Naive thymus-derived CD4-positive, alpha-beta T cell (primary cell): ENCODE results near the gene CDK6. TPM values are rescaled to one million over a fixed set of nuclear protein-coding genes. Genes with fewer than 3 reads are reported as not detected.
"Not testable (repeated sequence)": the region's sequence is repeated elsewhere in the genome, so short reads cannot be mapped to it uniquely, and the experiment has no call there.

Experiments used
- ATAC-seq: fragments of 150-1000 bp; cut with Tn5 transposase; 2 replicates; pipeline ENCODE4 v1.10.0; 2021; ENCODE audit warnings: mild to moderate bottlenecking, moderate library complexity
- CTCF ChIA-PET: fragments of 350-600 bp; sonication (Branson Sonifier 250); formaldehyde crosslinking; loops from one replicate; lab custom pipeline; 2021; ENCODE audit warnings: antibody characterized with exemption; lab: Charles Lee
- POLR2A ChIA-PET: fragments of 350-600 bp; sonication (Branson Sonifier 250); formaldehyde crosslinking; loops from one replicate; lab custom pipeline; 2021; ENCODE audit warnings: antibody characterized with exemption, inconsistent platforms; lab: Charles Lee
- DNase-seq, 9 donors: peaks; one replicate each; pipeline versions ENCODE4 v3.0.0 to v3.0.0-alpha.2; 2020 to 2022; ENCODE audit warnings: mixed read lengths in 1 of 9
- H3K27ac ChIP-seq: one replicate; pipeline ENCODE4 v1.7.0; 2013; ENCODE audit warnings: mild to moderate bottlenecking, low read depth, low read length, moderate library complexity
- H3K27me3 ChIP-seq, 2 donors: one replicate each; pipeline ENCODE4 v1.7.0; 2013; ENCODE audit warnings: low read length in 2 of 2, mild to moderate bottlenecking in 2 of 2, moderate library complexity in 2 of 2; ENCODE audit not compliant: control insufficient read depth in 2 of 2, insufficient read depth in 2 of 2
- H3K36me3 ChIP-seq, 3 experiments: 1 replicate in 2 of 3; 2 replicates in 1 of 3; pipeline ENCODE4 v1.7.0; 2013; ENCODE audit warnings: low read length in 3 of 3, mild to moderate bottlenecking in 3 of 3, moderate library complexity in 1 of 3; ENCODE audit not compliant: insufficient read depth in 3 of 3, control insufficient read depth in 2 of 3
- H3K4me1 ChIP-seq, 2 donors: one replicate each; pipeline ENCODE4 v1.7.0; 2013; ENCODE audit warnings: low read length in 2 of 2, mild to moderate bottlenecking in 2 of 2, moderate library complexity in 1 of 2; ENCODE audit not compliant: control insufficient read depth in 2 of 2, insufficient read depth in 2 of 2
- H3K4me3 ChIP-seq: 2 replicates; pipeline ENCODE4 v1.7.0; 2013; ENCODE audit warnings: mild to moderate bottlenecking, low read length
- H3K9me3 ChIP-seq, 3 experiments: 1 replicate in 2 of 3; 2 replicates in 1 of 3; pipeline ENCODE4 v1.7.0; 2013; ENCODE audit warnings: low read length in 3 of 3; ENCODE audit not compliant: control insufficient read depth in 2 of 3
- H3K27ac Mint-ChIP-seq, 9 donors: one replicate each; pipeline ENCODE4 v1.8.0; 2020 to 2022; ENCODE audit warnings: mixed read lengths in 9 of 9, mild to moderate bottlenecking in 8 of 9, moderate library complexity in 5 of 9, inconsistent platforms in 2 of 9
- H3K27me3 Mint-ChIP-seq, 5 donors: one replicate each; pipeline ENCODE4 v1.8.0; 2021 to 2022; ENCODE audit warnings: mixed read lengths in 5 of 5, mild to moderate bottlenecking in 1 of 5
- H3K36me3 Mint-ChIP-seq, 5 donors: one replicate each; pipeline ENCODE4 v1.8.0; 2020 to 2022; ENCODE audit warnings: mixed read lengths in 5 of 5, mild to moderate bottlenecking in 3 of 5, inconsistent platforms in 1 of 5
- H3K4me1 Mint-ChIP-seq, 7 donors: one replicate each; pipeline ENCODE4 v1.8.0; 2020 to 2022; ENCODE audit warnings: mixed read lengths in 7 of 7, mild to moderate bottlenecking in 3 of 7, inconsistent platforms in 1 of 7
- H3K4me3 Mint-ChIP-seq, 10 donors: one replicate each; pipeline ENCODE4 v1.8.0; 2020 to 2022; ENCODE audit warnings: mild to moderate bottlenecking in 10 of 10, mixed read lengths in 10 of 10, moderate library complexity in 6 of 10, inconsistent platforms in 2 of 10
- H3K9me3 Mint-ChIP-seq, 11 donors: one replicate each; pipeline ENCODE4 v1.8.0; 2020 to 2022; ENCODE audit warnings: mixed read lengths in 11 of 11, mild to moderate bottlenecking in 4 of 11, inconsistent platforms in 1 of 11, moderate library complexity in 1 of 11
- intact Hi-C, 2 donors: fragments of 100-400 bp; cut with micrococcal nuclease; formaldehyde crosslinking; loops; one replicate each; pipeline ENCODE4 v1.15.1; 2023
- polyA plus RNA-seq, 2 donors: library from polyadenylated mRNA; unstranded; fragments of 300-500 nt; fragmentation: Illumina TruSeq; gene quantifications; one replicate each; pipeline ENCODE4 v1.2.3, GENCODE V29; 2021
- total RNA-seq, 6 experiments: library from RNA in 5 of 6; stranded (reverse) in 5 of 6; gene quantifications; 1 replicate in 5 of 6; 2 replicates in 1 of 6; pipeline ENCODE4 v1.2.3 and lab custom pipeline; 2021 to 2026

Gene CDK6
- total and polyA plus RNA-seq, 7 experiments from 2014 or later: 15.8 to 156 (median 36.8) TPM

- Mint-ChIP-seq H3K27me3 (no peaks in the 10 kb centered on the region), H3K9me3 (peaks cover 0 to 7% (median 0%) of the 10 kb centered on the region in 11 donors), H3K4me1 (peaks cover 2 to 55% (median 12%) of the 10 kb centered on the region in 7 donors), H3K4me3 (no peak overlapping the region), H3K27ac (peak overlapping the region in 2 of 9 donors; percentile 27 to 62), H3K36me3 (peaks cover 10 to 57% (median 26%) of the 10 kb centered on the region in 5 donors)
- ChIA-PET POLR2A (interaction anchor here (0.7 kb wide), 1 partner anchor 61 kb away, joined by 3 read pairs; no protein-coding TSS in a partner anchor), CTCF (no interaction called here)
- intact Hi-C loops: loop anchor here in 1 of 2 donors (10.0 kb wide), 1 partner anchor 53 kb away; no protein-coding TSS in a partner anchor
- H3K4me3 ChIP-seq: no peak overlapping the region
- H3K36me3 ChIP-seq: no peaks in the 10 kb centered on the region
- DNase-seq (no peak), ATAC-seq (no peak)
- H3K27ac ChIP-seq: no peak overlapping the region
- H3K27me3 ChIP-seq: no peaks in the 10 kb centered on the region
- H3K9me3 ChIP-seq: no peaks in the 10 kb centered on the region
- H3K4me1 ChIP-seq: no peaks in the 10 kb centered on the region
These were observed 74.8 kb downstream of the CDK6 start for GRCh38 chr7:92761391-92762097.

- POLR2A ChIA-PET: no interaction called here
- H3K36me3 Mint-ChIP-seq: peaks cover 4 to 62% (median 23%) of the 10 kb centered on the region in 5 donors
- no peaks in the 10 kb centered on the region for H3K36me3 ChIP-seq
- ATAC-seq: no peak
- H3K27ac ChIP-seq: no peak overlapping the region
- H3K9me3 ChIP-seq: no peaks in the 10 kb centered on the region
- intact Hi-C loops: no loop called here
- H3K4me1 ChIP-seq: no peaks in the 10 kb centered on the region
- peak overlapping the region in 2 of 9 donors; percentile 29 to 45 for H3K27ac Mint-ChIP-seq
- H3K4me3 Mint-ChIP-seq: no peak overlapping the region
- CTCF ChIA-PET: no interaction called here
- DNase-seq: no peak
- no peaks in the 10 kb centered on the region for H3K27me3 ChIP-seq
- H3K4me3 ChIP-seq: no peak overlapping the region
- peaks cover 5 to 63% (median 13%) of the 10 kb centered on the region in 7 donors for H3K4me1 Mint-ChIP-seq
- H3K9me3 Mint-ChIP-seq: peaks cover 0 to 7% (median 0%) of the 10 kb centered on the region in 11 donors
- H3K27me3 Mint-ChIP-seq: no peaks in the 10 kb centered on the region
These were observed 77.5 kb downstream of the CDK6 start for GRCh38 chr7:92758796-92759431.

GRCh38 chr7:92757311-92757910 is 79.0 kb downstream of the CDK6 start:
- H3K4me3 Mint-ChIP-seq, H3K9me3 Mint-ChIP-seq, H3K27ac ChIP-seq, POLR2A ChIA-PET, H3K36me3 ChIP-seq, H3K4me3 ChIP-seq, intact Hi-C loops, ATAC-seq, H3K27me3 Mint-ChIP-seq, H3K27me3 ChIP-seq, H3K27ac Mint-ChIP-seq, DNase-seq, H3K9me3 ChIP-seq, CTCF ChIA-PET, H3K4me1 ChIP-seq: not testable (repeated sequence)
- peaks cover 10 to 70% (median 24%) of the 10 kb centered on the region in 7 donors for H3K4me1 Mint-ChIP-seq
- peaks cover 7 to 64% (median 26%) of the 10 kb centered on the region in 5 donors for H3K36me3 Mint-ChIP-seq

GRCh38 chr7:92755680-92756079 is 80.7 kb downstream of the CDK6 start:
- H3K27ac ChIP-seq: no peak overlapping the region

GRCh38 chr7:92754919-92755581 is 81.3 kb downstream of the CDK6 start:
- H3K36me3 ChIP-seq: no peaks in the 10 kb centered on the region
- no peak overlapping the region for H3K4me3 ChIP-seq
- CTCF ChIA-PET: no interaction called here
- Mint-ChIP-seq H3K27ac (peak overlapping the region in 5 of 9 donors; percentile 5 to 66 (median 46)), H3K27me3 (no peaks in the 10 kb centered on the region), H3K4me3 (peak overlapping the region in 1 of 10 donors; percentile 51), H3K36me3 (peaks cover 7 to 58% (median 19%) of the 10 kb centered on the region in 5 donors), H3K9me3 (peaks cover 0 to 7% (median 0%) of the 10 kb centered on the region in 11 donors), H3K4me1 (peaks cover 6 to 68% (median 24%) of the 10 kb centered on the region in 7 donors)
- DNase-seq (no peak), ATAC-seq (peak; percentile 70)
- intact Hi-C loops: no loop called here
- no peaks in the 10 kb centered on the region for H3K9me3 ChIP-seq
- no peaks in the 10 kb centered on the region for H3K4me1 ChIP-seq
- no peaks in the 10 kb centered on the region for H3K27me3 ChIP-seq
- POLR2A ChIA-PET: no interaction called here
- H3K27ac ChIP-seq: no peak overlapping the region

More at GRCh38 chr7:92755680-92756079, 80.7 kb downstream of the CDK6 start:
- ChIA-PET POLR2A (no interaction called here), CTCF (no interaction called here)
- ATAC-seq: no peak
- no peaks in the 10 kb centered on the region for H3K36me3 ChIP-seq
- no peaks in the 10 kb centered on the region for H3K4me1 ChIP-seq
- Mint-ChIP-seq H3K9me3 (peaks cover 0 to 7% (median 0%) of the 10 kb centered on the region in 11 donors), H3K36me3 (peaks cover 7 to 58% (median 19%) of the 10 kb centered on the region in 5 donors), H3K4me3 (no peak overlapping the region), H3K27ac (peak overlapping the region in 2 of 9 donors; percentile 46 to 56), H3K27me3 (no peaks in the 10 kb centered on the region), H3K4me1 (peaks cover 6 to 68% (median 24%) of the 10 kb centered on the region in 7 donors)
- DNase-seq: no peak
- no peaks in the 10 kb centered on the region for H3K9me3 ChIP-seq
- no peaks in the 10 kb centered on the region for H3K27me3 ChIP-seq
- intact Hi-C loops: no loop called here
- no peak overlapping the region for H3K4me3 ChIP-seq

- ATAC-seq: no peak
- CTCF ChIA-PET: no interaction called here
These were observed 82.8 kb downstream of the CDK6 start for GRCh38 chr7:92753614-92754013.

More at GRCh38 chr7:92753614-92754013, 82.8 kb downstream of the CDK6 start:
- Mint-ChIP-seq H3K4me1 (peaks cover 12 to 68% (median 28%) of the 10 kb centered on the region in 7 donors), H3K4me3 (peak overlapping the region in 1 of 10 donors; percentile 6), H3K36me3 (peaks cover 11 to 52% (median 16%) of the 10 kb centered on the region in 5 donors), H3K9me3 (peaks cover 0 to 4% (median 0%) of the 10 kb centered on the region in 11 donors), H3K27ac (peak overlapping the region in 1 of 9 donors; percentile 21), H3K27me3 (no peaks in the 10 kb centered on the region)
- POLR2A ChIA-PET: no interaction called here
- intact Hi-C loops: no loop called here
- Histone ChIP-seq H3K4me3 (no peak overlapping the region), H3K9me3 (no peaks in the 10 kb centered on the region), H3K27ac (no peak overlapping the region), H3K27me3 (no peaks in the 10 kb centered on the region), H3K4me1 (no peaks in the 10 kb centered on the region), H3K36me3 (no peaks in the 10 kb centered on the region)
- DNase-seq: no peak
